HepG2 (cell line): Measurements from ENCODE around the gene UXS1. TPM values are rescaled to one million over a fixed set of nuclear protein-coding genes. Genes with fewer than 3 reads are reported as not detected.
A peak's percentile ranks its signal among the peaks of the same experiment; 100 is the strongest.

Source experiments
- ETS1 ChIP-seq: sonication (generic); formaldehyde crosslinking; IDR thresholded peaks from 2 replicates; pipeline ENCODE4 v1.4.0; 2020; ENCODE audit warnings: missing genetic modification reagents
- FOXA3 ChIP-seq: IDR thresholded peaks from 2 replicates; pipeline ENCODE4 v1.6.1; 2016; ENCODE audit warnings: missing genetic modification reagents, missing compliant biosample characterization
- HNF4A ChIP-seq: sonication (generic); formaldehyde crosslinking; IDR thresholded peaks from 2 replicates; pipeline ENCODE4 v1.4.0; 2020; ENCODE audit warnings: missing genetic modification reagents
- HOMEZ ChIP-seq: IDR thresholded peaks from 2 replicates; pipeline ENCODE4 v1.6.1; 2016; ENCODE audit warnings: low read depth
- NR3C1 ChIP-seq: sonication (generic); formaldehyde crosslinking; IDR thresholded peaks from 2 replicates; pipeline ENCODE4 v1.4.0; 2020; ENCODE audit warnings: missing genetic modification reagents
- PRDM10 ChIP-seq: sonication (generic); formaldehyde crosslinking; IDR thresholded peaks from 2 replicates; pipeline ENCODE4 v1.4.0; 2020; ENCODE audit warnings: low read depth, missing genetic modification reagents
- SMC3 ChIP-seq: IDR thresholded peaks from 2 replicates; pipeline ENCODE4 v1.6.1; 2011; ENCODE audit warnings: low read length, improper control_type of control experiment
- SOX6 ChIP-seq, 2 experiments: fragments of 450-650 bp in 1 of 2; sonication (generic) in 1 of 2; formaldehyde crosslinking in 1 of 2; IDR thresholded peaks; 2 replicates each; pipeline versions ENCODE4 v1.4.0 to v1.6.1; 2017 to 2020; ENCODE audit warnings: antibody characterized with exemption in 1 of 2, mild to moderate bottlenecking in 1 of 2, missing genetic modification reagents in 1 of 2
- TEAD3 ChIP-seq: optimal IDR thresholded peaks from 2 replicates; pipeline ENCODE3; 2016; ENCODE audit warnings: borderline replicate concordance
- ZNF20 ChIP-seq: sonication (generic); formaldehyde crosslinking; IDR thresholded peaks from 2 replicates; pipeline ENCODE4 v1.4.0; 2020; ENCODE audit warnings: mild to moderate bottlenecking, moderate library complexity, missing genetic modification reagents
- ZNF644 ChIP-seq: IDR thresholded peaks from 2 replicates; pipeline ENCODE4 v1.6.1; 2016; ENCODE audit warnings: low read depth
- ZNF790 ChIP-seq: sonication (generic); formaldehyde crosslinking; IDR thresholded peaks from 2 replicates; pipeline ENCODE4 v1.8.0; 2022; ENCODE audit warnings: missing genetic modification reagents, mild to moderate bottlenecking, borderline replicate concordance
- polyA plus RNA-seq, 8 experiments: library from polyadenylated mRNA; depleted of rRNA in 3 of 8; stranded (reverse) in 7 of 8; unstranded in 1 of 8; fragments of >200 nt; fragmentation: Illumina TruSeq in 4 of 8; extraction: Trizol in 4 of 8; gene quantifications; 2 replicates each; pipeline versions ENCODE4 v1.2.1 to v1.2.3, GENCODE V29; 2011 to 2016; ENCODE audit warnings: low read depth in 4 of 8, missing spikeins in 1 of 8, mixed read lengths in 1 of 8; ENCODE audit not compliant: insufficient read depth in 1 of 8
- total RNA-seq, 5 experiments: library from RNA; depleted of rRNA; stranded (reverse); fragments of >200 nt; fragmentation: Illumina TruSeq; extraction: Trizol; gene quantifications; 2 replicates each; pipeline ENCODE4 v1.2.3, GENCODE V29; 2016; ENCODE audit warnings: low read depth in 1 of 5
- TF ChIP-seq, protein P1 (sequence below): sonication (generic); formaldehyde crosslinking; IDR thresholded peaks from 2 replicates; pipeline ENCODE4 v1.4.0; 2020; ENCODE audit warnings: missing genetic modification reagents
- TF ChIP-seq, protein P2 (sequence below), 2 experiments: IDR thresholded peaks; 2 replicates each; pipeline ENCODE4 v1.6.1; 2011 to 2012; ENCODE audit warnings: low read length in 2 of 2, borderline replicate concordance in 1 of 2, low read depth in 1 of 2, mild to moderate bottlenecking in 1 of 2, moderate library complexity in 1 of 2
- TF ChIP-seq, protein P3 (sequence below): sonication (generic); formaldehyde crosslinking; conservative IDR thresholded peaks from 2 replicates; pipeline ENCODE4 v1.4.0; 2020; ENCODE audit warnings: missing genetic modification reagents

Gene UXS1
- total and polyA plus RNA-seq, 2 of the 13 experiments (the other 11 are each of a cell fraction or from before 2014, with no cell fraction given): 53.3 to 110 TPM

GRCh38 chr2:106115250-106115649 lies 78.9 kb downstream of the UXS1 start (continued):
- TF ChIP-seq ETS1 (CRISPR knock-in tag): no peak
- no peak for TF ChIP-seq ZNF790
- TF ChIP-seq, protein P1, sequence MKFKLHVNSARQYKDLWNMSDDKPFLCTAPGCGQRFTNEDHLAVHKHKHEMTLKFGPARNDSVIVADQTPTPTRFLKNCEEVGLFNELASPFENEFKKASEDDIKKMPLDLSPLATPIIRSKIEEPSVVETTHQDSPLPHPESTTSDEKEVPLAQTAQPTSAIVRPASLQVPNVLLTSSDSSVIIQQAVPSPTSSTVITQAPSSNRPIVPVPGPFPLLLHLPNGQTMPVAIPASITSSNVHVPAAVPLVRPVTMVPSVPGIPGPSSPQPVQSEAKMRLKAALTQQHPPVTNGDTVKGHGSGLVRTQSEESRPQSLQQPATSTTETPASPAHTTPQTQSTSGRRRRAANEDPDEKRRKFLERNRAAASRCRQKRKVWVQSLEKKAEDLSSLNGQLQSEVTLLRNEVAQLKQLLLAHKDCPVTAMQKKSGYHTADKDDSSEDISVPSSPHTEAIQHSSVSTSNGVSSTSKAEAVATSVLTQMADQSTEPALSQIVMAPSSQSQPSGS (CRISPR knock-in tag): no peak
- TF ChIP-seq ZNF20 (CRISPR knock-in tag): no peak
- TF ChIP-seq FOXA3: 0 out of 2 replicates have a peak, but pooled peaks have one; percentile 22
- TF ChIP-seq PRDM10: peak; percentile 89
- TF ChIP-seq SOX6 (IDR thresholded peaks at IDR 0.05): no peak
- TF ChIP-seq SOX6 (CRISPR knock-in tag; IDR thresholded peaks at IDR 0.05): no peak
- no peak for TF ChIP-seq HNF4A
- no peak for TF ChIP-seq NR3C1
- TF ChIP-seq, protein P2, sequence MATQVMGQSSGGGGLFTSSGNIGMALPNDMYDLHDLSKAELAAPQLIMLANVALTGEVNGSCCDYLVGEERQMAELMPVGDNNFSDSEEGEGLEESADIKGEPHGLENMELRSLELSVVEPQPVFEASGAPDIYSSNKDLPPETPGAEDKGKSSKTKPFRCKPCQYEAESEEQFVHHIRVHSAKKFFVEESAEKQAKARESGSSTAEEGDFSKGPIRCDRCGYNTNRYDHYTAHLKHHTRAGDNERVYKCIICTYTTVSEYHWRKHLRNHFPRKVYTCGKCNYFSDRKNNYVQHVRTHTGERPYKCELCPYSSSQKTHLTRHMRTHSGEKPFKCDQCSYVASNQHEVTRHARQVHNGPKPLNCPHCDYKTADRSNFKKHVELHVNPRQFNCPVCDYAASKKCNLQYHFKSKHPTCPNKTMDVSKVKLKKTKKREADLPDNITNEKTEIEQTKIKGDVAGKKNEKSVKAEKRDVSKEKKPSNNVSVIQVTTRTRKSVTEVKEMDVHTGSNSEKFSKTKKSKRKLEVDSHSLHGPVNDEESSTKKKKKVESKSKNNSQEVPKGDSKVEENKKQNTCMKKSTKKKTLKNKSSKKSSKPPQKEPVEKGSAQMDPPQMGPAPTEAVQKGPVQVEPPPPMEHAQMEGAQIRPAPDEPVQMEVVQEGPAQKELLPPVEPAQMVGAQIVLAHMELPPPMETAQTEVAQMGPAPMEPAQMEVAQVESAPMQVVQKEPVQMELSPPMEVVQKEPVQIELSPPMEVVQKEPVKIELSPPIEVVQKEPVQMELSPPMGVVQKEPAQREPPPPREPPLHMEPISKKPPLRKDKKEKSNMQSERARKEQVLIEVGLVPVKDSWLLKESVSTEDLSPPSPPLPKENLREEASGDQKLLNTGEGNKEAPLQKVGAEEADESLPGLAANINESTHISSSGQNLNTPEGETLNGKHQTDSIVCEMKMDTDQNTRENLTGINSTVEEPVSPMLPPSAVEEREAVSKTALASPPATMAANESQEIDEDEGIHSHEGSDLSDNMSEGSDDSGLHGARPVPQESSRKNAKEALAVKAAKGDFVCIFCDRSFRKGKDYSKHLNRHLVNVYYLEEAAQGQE (IDR thresholded peaks at IDR 0.05; ENCODE audit: borderline replicate concordance in 1 of 2, low read depth in 1 of 2, low read length in 2 of 2): peak; percentile 2 to 81; a peak in 3 of 4 replicates
- TF ChIP-seq, protein P3, sequence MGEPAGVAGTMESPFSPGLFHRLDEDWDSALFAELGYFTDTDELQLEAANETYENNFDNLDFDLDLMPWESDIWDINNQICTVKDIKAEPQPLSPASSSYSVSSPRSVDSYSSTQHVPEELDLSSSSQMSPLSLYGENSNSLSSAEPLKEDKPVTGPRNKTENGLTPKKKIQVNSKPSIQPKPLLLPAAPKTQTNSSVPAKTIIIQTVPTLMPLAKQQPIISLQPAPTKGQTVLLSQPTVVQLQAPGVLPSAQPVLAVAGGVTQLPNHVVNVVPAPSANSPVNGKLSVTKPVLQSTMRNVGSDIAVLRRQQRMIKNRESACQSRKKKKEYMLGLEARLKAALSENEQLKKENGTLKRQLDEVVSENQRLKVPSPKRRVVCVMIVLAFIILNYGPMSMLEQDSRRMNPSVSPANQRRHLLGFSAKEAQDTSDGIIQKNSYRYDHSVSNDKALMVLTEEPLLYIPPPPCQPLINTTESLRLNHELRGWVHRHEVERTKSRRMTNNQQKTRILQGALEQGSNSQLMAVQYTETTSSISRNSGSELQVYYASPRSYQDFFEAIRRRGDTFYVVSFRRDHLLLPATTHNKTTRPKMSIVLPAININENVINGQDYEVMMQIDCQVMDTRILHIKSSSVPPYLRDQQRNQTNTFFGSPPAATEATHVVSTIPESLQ (CRISPR knock-in tag): no peak
- no peak; the same call in 1 of the 2 replicates for TF ChIP-seq SMC3
- peak; percentile 98 for TF ChIP-seq ZNF644 (CRISPR knock-in tag)
- 0 out of 2 replicates have a peak, but pooled peaks have one; percentile 30 for TF ChIP-seq HOMEZ (CRISPR knock-in tag)
- TF ChIP-seq TEAD3 (CRISPR knock-in tag): peak; percentile 26
